GM19328 (cell line): ENCODE results near the gene TMEM129.

Experiments used
- ATAC-seq: cut with Tn5 transposase; IDR thresholded peaks from one replicate; pipeline ENCODE4 v1.9.1; 2021; ENCODE audit warnings: mild to moderate bottlenecking, moderate library complexity; ENCODE audit not compliant: unreplicated experiment

TMEM129 gene

DNA sequence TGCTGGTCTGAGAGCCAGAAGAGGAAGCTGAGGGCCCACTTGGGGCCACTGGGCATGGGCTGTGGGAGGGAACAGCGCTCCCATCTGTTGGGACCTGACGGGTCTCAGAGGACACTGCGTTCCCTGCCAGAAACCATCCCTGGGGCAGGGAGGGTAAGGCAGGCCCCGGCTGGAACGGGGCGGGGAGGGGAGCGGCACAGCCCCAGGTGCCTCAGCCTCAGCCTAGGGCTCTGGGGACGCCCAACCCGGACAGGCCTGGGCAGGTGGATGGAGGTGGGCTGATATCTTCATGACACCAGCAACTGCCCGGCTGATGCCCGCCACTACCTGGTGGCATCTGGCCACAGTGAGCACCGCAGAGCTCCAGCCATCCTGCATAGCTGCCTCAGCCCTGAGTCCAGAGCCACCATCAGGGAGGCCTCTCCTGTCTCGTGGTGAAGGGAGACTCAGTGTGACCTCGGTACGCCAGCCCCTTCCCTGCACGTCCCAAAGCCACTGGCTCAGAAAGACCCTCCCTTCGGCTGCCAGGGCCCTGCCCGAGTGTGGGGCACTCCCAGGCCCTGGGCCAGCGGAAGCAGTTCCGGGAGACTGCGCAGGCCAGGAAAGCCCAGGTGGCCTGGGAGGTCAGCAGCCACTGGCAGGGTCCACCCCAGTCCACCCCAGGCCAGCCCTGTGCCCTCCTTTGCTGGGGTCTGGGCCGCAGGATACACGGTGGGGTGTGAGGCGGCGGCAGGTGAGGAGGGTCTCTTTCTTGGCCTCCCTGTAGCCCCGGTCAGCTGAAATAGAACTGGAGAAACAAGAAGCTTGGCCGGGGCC lies 37.4 kb upstream of the TMEM129 start:
- no peak for ATAC-seq

DNA sequence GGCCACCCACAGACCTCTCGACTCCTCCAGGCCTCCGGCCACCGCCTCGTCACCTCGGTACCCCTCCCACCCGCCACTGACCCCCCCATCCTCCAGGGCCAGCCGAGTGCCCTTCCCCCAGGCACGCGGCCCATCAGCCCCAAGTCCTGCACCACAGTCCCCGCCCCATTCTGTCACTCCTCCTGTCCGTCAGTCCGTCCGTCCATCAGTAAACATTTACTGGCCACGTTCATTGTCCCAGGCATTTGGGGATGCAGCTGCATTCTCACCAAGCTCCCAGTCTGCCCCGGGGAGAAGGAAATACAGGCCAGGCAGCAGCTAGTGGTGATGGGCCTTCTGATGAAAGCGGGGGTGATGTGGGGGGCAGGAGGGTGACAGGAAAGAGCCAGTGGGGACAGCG lies 36.7 kb upstream of the TMEM129 start:
- ATAC-seq, result no peak

DNA sequence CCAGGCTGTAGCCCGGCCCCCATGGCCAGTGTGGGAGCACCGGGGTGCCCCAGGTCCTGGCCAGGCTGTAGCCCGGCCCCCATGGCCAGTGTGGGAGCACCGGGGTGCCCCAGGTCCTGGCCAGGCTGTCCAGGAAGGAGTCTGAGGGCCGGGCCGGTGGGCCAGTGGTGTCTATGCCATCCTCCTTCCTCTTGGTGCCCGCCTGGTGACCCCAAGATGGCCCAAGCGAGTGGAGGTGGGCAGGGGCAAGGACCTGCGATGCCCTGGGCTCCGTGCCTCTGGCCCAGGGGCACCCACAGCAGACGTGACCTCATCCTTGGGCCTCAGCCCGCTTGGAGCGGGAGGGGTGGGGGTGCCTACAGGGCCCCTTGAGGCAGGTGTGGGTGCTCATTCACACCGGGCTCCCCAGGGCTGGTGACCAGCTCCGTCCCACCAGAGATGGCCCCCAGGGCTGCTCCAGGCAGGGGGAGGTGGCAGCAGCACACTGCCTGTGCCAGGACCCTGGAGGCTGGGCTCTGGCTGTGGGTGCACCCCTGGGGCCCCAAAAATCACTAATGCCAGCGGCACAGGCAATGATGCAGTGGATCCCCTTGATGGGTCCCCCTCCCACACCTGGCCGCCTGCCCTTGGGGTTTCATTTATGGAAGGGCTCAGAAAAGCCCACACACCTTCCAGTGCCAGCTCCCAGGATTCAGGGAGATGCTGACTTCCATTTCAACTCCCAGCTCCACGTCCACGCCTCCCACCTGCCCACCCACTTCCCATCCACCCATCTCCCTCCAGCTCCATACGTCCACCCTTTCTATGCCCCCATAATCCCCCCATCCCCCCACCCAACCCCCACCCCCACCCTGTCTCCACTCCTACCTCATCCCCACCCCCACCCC lies 36.0 kb upstream of the TMEM129 start:
- no peak for ATAC-seq

DNA sequence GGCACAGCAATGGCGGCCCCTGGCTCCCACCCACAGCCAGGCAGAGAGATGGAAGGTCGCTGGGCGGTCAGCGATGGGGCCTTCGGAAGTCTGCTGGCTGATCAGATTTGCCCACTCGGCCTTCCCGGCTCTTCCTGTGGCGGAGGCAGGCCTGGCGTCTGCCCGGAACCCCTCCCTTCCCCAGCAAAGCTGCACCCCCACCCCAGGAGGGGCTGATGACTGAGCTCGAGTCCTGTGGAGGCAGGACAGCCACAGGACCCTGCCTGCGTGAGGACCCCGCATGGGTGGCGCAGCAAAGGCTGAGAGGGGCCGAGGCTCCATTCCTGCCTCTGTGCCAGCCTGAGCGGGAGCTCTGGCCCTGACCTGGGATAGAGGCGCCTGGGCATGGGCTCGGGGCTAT lies 35.0 kb upstream of the TMEM129 start:
- no peak for ATAC-seq

DNA sequence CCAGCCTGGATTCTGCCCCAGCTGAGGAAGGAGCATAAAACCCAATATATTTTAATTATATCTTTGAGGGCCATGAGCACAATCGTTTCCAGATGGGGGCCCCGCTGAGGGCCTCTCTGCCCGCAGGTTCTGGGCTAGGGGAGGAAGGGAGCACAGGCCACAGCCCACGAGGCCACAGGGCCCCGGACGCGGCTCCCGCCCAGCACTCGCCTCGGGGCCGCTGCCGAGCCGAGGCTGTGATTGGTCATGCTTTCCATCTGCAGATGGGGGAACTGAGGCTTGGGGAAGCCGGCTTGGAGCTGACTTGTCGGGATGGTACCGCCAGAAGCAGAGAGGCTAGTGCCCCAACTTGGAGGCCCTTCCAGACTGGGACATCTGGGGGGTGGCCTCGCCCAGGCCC lies 34.2 kb upstream of the TMEM129 start:
- ATAC-seq, result no peak

DNA sequence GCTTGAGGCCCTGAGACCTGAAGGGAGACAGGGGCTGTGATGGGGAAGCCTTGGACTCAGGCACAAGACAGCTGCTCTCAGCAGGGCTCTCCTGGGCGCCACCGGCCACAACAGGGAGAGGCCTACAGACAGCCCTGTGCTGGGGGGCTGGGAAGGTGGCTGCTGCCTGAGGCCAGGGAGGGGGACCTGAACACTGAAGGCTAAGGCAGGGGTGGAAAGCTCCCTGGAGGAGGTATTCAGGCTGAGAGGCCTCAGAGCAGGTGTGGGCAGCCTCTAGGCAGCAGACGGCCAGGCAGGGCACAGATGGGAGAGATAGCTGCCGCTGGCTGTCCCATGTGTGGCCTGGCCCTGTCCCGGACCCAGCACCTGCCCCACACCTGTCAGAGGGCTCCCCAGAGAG lies 33.2 kb upstream of the TMEM129 start:
- no peak for ATAC-seq

DNA sequence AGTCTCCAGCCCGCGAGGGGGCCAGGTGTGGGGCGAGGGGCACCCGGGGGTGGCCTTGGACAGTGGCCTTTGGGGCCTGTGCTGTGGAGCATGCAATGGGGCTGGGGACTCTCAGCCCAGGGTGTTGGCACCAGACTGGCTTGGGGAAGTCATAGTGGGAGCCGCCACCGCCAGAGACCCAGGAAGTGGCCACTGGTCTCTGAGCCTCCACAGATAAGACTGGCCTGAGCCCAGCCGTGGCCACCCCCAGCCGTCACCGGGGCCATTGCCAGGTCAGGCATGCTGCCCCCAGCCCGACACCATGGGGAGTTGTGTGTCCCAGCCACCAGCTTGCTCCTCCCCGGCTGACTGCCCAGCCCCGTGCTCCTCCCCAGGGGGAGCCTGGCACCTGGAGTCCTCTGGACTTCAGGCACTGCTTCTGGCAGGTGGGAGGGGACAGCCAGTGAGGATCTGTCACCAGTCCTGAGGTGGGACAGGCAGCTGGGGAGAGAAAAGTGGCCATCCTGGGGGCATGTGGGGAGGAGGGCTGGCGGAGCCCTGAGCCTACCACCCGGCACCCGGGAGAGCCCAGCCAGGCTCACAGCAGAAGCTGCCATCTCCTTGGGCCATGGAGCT lies 32.7 kb upstream of the TMEM129 start:
- no peak for ATAC-seq

DNA sequence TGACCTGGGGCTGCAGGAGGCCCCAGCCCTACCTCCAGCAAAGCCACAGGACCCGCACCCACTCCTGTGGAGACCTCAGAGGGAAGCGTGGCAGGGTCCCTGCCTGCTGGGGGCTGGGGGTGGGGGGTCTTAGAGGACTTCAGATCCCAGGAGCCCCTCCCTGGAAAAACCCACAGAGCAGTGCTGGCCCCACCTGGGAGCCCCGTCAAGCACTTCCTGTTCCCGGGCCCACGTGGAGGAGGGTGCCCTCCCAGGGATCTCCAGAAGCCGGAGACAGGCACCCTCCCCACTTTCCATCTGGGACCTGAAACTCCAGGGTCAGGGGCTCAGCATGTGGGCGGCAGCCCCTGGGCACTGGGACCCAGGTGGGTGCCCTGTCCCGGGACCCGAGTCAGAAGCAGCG lies 32.2 kb upstream of the TMEM129 start:
- no peak for ATAC-seq

DNA sequence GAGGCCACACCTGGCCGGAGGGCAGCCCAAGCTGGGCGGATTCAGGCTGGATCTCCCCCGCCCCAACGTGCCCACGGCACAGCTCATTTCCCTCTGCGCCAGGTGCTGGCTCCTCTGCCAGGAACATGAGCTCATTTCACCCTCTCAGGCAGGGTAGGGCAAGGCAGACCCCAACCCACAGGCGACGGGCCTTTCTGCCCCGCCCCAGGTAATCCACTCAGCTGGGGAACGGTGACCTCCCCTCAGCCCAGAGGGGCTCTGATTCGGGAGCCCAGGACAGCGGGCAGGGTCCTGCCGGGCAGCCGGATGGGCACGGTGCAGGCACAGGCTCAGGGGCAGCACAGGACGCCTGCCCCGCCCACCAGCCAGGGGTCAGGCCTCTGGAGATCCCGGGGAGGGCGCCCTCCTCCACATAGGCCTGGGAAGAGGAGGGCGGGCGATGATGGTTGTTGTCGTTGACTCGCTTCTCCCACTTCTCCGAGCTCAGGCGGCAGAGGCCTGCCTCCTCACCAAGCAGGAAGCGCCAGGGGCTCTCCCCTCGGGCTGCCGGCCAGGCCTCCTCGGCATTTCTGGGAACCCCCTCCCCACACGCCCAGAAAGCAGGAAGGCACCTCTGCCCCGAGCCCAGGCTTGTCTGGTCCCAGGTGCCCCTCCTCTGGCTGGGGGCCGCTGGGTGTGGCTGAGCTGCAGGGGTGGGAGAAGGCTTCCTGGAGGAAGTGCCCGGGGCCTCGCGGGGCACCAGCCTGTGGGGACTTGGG lies 31.3 kb upstream of the TMEM129 start:
- ATAC-seq, result no peak

DNA sequence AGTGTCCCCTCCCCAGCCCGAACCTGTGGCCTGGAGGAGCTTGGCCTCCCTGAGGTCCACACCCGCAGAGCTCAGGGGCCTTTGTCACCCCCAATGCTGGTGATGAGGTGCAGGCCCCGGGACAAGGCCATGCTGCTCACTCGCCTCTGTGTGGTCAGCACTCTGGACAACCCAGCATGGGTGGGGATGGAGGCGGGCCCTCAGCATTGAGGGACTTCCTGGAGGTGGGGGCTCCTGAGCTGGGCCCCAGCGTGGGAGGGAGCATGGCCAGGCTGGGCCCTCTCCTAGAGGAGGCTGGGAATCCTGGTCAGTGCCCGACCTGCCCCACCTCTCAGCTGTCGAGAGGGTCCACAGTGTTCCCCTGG lies 30.8 kb upstream of the TMEM129 start:
- ATAC-seq, result no peak

DNA sequence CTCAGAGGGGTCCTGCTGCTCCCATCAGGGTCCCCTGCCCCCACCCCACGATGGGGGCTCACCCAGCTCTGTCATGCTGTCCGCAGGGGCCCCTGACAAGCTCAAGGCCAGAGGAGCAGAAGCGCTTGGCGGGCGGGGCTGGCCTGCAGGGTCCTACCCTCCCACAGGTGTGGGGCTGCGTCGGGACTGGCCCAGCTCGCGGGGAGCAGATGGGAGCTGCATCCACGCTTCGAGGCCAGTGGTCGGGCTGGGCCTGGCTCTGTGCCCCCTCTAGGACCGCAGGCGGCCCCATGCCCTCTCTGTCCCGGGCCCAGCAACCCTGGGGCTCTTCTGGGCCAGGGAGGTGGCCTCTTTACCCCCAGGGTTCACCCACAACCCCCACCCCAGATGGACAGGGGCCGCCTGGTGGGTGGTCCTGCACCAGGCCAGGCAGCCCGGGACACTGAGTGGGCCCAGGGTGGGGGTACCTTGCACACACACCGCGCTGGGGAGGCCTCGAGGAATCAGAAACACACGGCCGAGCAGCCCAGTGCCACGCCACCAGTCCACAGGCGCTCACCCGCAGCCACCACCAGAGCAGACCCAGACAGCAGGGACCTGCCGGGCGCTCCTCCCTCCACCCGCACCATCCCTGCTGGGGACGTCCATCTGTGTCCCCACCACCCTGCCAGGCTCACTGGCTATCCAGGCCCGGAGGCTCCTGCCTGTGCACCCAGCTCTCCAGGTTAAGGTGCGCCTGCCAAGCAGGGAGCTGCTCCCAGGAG lies 30.2 kb upstream of the TMEM129 start:
- ATAC-seq, result no peak

DNA sequence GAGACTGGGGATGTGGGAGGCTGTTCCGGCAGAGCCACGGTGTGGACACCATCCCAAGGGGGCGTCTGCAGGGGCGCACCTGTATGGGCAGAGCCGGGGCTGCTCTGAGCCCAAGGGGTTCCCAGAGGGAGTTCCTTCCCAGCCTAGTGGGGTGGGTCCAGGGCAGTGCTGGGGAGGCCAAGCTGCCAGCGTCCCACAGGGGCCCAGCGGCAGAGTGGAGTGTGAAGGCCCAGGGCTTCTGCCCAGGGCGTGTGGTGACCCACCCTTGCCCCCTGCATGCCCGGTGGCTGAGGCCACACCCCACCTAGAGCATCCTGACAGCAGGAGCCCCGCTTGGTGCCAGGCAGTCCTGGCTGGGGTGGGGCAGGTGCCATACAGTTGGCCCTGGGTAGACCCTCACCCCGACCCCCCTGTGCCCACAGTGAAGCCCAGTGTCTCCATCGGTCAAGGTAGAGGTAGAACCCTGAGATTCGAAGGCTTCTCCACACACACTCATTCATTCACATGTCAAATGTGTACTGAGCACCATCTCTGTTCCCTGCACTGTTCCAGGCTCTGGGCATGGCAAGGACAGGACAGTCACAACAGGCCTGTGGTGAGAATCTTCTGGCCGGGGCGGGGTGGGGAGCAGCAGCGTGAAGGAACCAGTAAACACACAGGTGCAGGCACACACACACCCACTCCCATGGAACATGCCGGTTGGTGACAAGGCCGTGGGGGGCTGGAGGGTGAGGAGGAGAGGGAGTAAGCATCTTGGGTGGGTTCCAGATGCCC lies 29.4 kb upstream of the TMEM129 start:
- no peak for ATAC-seq

DNA sequence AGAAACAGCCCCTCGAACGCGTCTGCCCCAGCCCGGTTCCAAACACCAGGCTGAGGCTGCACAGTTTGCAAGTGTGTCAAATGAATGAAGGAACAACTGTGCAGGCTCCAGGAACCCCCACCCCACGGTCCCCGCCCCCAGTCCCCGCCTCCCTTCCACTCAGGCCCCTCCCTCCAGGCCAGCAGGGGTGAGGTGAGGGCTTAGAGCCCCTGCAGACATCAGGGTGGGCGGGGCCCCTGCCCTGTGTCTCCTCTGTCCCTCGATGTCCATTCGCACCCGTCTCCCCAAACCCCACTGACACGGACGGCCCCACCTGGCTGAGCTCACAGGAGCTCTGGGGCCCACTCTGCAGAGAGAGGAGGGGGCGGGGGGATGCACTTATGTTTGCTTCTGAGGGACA lies 28.7 kb upstream of the TMEM129 start:
- ATAC-seq, result no peak

DNA sequence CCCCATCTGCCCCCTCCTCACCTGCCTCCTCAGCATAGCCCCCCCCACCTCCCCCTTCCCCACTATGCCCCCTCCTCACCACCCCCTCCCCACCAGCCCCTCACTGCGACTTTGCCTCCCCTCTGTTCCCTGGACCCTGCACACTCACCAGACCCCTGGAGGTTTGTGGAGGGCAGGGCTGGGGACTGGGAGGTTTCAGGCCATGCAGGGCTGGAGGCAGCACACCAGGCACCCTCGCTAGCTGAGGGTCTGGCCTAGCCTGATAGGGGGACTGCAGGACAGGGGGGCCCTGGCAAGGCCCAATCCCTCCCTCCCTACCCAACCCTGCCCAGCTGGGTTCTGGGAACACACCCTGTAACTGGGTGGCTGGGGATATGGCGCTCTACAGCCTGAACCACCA lies 28.2 kb upstream of the TMEM129 start:
- no peak for ATAC-seq

DNA sequence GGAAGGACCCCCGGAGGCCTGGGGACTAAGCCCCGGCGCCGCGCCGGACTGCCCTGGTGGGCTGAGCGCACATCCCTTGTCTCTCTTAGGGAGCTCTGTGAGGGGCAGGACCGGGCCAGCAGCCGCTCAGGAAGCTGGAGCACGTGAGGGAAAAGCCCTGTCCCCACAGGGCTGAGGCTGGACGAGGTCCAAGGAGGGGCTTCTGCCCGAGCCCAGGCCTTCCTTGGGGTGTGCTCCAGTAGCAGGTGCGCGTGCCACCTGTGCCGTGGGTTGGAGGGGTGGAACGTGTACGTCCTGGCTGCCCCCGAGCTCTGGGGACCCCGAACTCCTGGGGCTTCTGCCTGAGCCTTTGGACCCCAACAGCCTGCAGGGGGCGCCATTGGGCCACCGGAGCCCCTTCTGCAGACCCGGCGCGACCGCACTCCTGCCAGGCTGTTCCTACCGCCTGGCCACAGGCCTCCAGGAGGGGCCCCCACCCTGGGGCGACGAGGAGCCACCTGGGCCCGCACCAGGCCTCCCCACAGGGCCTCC lies 27.4 kb upstream of the TMEM129 start:
- ATAC-seq, result no peak

DNA sequence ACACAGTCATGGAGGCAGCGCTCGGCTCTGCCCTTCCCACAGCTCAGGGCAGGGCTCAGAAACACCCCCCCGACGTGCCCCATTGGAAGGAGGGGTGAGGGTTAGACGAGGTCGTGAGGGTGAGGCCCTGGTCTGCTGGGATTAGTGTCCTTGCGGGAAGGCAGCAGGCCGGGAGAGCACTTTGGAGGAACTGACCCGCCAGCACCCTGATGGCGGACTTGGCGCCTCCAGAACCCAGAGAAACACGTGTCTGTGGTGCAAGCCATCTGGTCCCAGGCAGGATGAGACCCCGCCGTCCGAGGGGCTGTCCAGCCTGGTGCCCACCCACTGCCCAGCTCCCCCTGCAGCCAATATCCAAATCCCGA lies 26.5 kb upstream of the TMEM129 start:
- ATAC-seq, result no peak

DNA sequence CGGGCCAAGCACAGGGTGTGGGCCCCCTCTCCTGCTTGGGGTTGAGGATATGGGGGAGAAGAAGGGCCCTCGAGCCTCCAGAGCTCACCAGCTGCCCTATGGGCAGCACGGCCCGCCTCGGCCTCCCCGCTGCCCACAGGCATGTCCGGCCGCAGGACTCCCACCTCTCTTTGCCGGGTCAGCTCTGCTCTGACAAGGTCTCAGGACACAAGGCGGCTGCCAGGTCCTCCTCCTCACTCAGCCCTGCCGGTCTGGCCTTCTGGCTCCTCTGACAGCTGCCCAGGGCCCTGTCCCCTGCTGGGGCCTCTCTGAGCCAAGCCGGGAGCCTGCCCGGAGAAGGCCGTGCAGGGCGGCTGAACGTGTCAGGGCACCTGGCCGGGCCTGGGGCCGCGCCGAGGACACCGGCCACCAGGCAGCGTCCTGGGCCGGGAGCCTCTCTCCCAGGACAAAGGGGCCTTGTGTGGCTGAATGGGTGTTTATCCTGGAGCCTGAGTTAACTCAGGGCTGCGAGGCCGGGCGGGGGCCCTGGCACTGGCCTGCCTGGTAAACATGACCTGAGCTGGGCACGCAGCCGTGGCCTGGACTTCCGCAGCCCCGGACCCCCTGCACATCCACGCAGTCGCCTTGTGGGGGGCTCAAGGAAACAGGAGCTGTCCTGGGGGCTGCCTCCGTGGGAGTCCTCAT lies 25.9 kb upstream of the TMEM129 start:
- ATAC-seq, result no peak

DNA sequence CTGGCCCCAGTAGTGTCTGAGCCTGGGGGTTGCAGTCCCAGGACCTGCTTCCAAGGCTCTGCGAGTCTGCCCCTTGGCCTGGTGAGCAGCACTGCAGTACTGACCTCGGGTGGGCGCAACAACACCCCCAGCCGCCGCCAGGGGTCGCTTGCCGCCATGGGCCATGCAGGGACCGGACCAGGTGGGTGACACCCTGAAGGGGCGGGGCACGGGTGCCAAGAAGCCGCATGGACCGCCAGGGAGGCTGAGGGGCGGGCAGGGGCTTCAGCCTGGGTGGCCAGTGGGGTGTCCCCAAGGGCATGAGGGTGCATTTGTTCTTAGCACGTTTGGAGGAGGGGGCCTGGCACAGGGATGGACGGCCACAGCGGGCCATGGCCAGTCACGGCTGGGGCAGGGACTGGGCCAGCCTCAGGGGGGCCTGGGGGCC lies 25.2 kb upstream of the TMEM129 start:
- ATAC-seq, result no peak

DNA sequence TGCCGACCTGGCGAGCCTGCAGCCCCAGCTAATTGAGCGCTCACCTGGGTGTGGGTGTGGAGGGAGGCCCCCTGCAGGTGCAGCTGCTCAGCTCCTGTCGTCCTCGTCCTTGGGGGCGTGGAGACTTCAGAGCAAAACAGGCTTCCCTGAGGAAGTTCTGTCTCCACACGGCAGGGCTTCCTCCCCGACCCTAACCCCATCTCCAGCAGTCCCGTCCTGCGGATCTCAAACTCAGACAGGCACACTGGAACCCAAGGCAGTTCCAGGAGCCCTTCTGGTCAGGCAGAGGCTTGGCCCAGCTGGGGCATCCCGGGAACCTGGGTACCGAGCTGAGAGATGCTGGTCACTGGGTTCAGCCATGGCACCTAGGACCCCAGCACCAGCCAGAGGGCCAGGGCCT lies 24.6 kb upstream of the TMEM129 start:
- no peak for ATAC-seq
